AG04449 (cell line): Measurements from ENCODE around the gene CELSR1.

Experiments
- CTCF ChIA-PET: fragments of 350-600 bp; formaldehyde crosslinking; extraction: SDS; loops from one replicate; lab custom pipeline; 2021; ENCODE audit warnings: antibody characterized with exemption; lab: Yijun Ruan, JAX
- POLR2A ChIA-PET: fragments of 400-600, 350-600 bp; formaldehyde crosslinking; extraction: SDS; loops from one replicate; lab custom pipeline; 2020; ENCODE audit warnings: antibody characterized with exemption, inconsistent platforms; lab: Yijun Ruan, JAX
- DNase-seq: peaks from one replicate; pipeline ENCODE4 v3.0.0-alpha.2; 2010; ENCODE audit warnings: low read depth, low spot score
- H3K4me3 ChIP-seq: 2 replicates; pipeline ENCODE4 v1.5.1; 2011; ENCODE audit warnings: low read depth, mild to moderate bottlenecking, control low read depth, low read length
- TF ChIP-seq, protein P1 (sequence below): IDR thresholded peaks from one replicate; pipeline ENCODE4 v1.5.1; 2011; ENCODE audit warnings: mild to moderate bottlenecking, moderate library complexity, low read length, control low read depth, inconsistent platforms; ENCODE audit not compliant: insufficient read depth; ENCODE audit errors: missing control alignments

The CELSR1 gene

DNA sequence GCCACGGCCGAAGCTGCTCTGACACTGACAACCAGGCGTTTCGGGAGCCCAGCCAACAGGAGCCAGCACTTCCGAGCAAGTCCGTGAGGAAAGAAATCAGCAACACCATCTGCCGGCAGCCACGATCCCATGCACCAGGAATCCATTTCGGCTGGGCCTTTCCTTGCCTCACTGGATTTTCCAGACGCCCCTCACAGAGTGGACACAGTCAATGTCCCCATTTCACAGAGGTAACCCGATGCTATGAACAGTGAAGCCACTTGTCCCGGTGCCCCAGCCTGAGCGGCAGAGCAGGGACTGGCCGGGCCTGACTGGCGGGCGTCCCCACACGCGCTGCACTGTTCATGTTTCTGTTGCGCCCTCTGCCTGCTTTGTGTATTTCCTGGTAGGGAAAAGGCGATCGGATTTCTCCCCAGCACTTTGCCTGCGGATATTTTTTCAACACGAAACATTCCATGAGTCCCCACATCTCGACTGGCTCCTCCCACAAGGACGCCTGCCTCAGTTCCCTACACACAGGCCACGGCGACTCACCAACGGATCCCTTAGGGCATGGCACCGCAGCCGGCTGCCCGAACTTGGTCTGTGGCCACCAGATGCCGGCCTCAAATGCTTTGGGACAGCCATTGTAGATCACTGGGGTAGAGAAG lies 146.6 kb downstream of the CELSR1 start:
- DNase-seq = no peak
- ChIA-PET CTCF (interaction anchor here (1.0 to 2.4 kb wide), 5 partner anchors 12 to 396 kb away, joined by 3 to 10 read pairs (median 5); no protein-coding TSS in a partner anchor), POLR2A (no interaction called here)
- TF ChIP-seq, protein P1, sequence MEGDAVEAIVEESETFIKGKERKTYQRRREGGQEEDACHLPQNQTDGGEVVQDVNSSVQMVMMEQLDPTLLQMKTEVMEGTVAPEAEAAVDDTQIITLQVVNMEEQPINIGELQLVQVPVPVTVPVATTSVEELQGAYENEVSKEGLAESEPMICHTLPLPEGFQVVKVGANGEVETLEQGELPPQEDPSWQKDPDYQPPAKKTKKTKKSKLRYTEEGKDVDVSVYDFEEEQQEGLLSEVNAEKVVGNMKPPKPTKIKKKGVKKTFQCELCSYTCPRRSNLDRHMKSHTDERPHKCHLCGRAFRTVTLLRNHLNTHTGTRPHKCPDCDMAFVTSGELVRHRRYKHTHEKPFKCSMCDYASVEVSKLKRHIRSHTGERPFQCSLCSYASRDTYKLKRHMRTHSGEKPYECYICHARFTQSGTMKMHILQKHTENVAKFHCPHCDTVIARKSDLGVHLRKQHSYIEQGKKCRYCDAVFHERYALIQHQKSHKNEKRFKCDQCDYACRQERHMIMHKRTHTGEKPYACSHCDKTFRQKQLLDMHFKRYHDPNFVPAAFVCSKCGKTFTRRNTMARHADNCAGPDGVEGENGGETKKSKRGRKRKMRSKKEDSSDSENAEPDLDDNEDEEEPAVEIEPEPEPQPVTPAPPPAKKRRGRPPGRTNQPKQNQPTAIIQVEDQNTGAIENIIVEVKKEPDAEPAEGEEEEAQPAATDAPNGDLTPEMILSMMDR = peak; percentile 62
- H3K4me3 ChIP-seq = no peak overlapping the region

DNA sequence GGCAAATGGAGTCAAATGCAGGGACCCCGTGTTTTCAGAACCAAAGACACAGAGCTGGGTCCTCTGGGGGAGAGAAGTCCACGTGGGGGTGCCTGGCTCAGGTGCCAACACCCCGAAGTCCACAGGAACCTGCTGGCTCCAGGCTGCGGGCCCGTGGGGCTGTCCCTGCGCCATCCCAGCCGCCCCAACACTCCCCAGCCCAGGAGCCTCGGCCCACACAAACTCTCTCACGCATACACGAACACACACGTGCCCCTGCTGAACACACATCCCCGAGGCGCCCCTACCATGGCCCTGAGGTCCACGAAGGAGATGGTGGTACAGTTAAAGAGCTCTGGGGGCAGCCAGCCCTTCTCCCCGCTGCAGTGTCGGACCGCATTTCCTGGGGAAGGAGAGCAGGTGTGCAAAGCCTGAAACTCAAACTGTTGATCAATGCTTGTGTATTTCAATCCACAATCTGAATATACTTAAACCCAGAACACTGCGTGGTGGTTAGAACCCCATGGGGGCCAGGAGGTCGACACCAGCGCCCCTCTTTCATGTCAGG lies 147.2 kb downstream of the CELSR1 start:
- TF ChIP-seq, protein P1 = no peak
- ChIA-PET CTCF (interaction anchor here (0.7 to 3.8 kb wide), 8 partner anchors 9 to 396 kb away, joined by 3 to 18 read pairs (median 4); no protein-coding TSS in a partner anchor), POLR2A (no interaction called here)
- H3K4me3 ChIP-seq = no peak overlapping the region
- DNase-seq = no peak

DNA sequence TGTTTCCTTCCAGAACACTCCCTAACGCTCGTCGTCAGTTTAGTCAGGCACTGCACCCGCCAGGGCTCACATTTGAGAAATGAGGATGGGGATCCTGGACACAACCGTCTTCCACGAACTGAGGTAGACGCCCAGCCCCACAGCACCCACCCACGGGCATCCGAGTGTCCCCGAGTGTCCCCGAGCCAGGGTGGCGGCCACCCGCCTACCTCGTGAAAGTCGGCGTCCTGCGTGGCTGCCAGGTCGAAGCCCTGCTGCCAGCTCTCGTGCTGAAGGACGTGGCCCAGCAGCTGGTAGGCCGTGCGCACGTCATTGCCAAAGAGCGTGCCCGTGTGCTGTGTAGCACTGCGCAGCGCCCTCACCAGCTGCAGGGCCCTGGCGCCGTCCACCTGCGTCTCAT lies 148.3 kb downstream of the CELSR1 start:
- ChIA-PET POLR2A (no interaction called here), CTCF (interaction anchor here (0.7 to 3.8 kb wide), 4 partner anchors 21 to 267 kb away, joined by 3 to 18 read pairs (median 9); no protein-coding TSS in a partner anchor)
- no peak overlapping the region for H3K4me3 ChIP-seq
- TF ChIP-seq, protein P1 = no peak
- DNase-seq = no peak

DNA sequence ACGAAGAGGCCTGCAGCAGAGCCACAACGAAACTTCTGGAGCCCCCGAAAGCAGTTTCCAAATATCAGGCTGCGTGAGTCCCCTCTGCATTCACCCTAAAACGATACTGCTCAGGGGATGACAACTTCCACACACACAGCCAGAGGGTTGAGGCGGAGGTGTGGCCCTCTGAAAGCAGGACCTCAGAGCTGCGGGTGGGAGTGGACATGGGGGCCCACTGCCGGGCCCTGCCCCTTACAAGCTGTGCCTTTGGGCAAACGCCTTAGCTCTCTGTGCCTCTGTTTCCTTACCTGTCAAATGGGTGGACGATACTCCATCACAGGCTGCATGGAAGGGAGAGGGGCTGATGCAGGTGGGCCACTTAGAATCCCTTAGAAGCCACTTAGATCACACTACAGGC lies 148.8 kb downstream of the CELSR1 start:
- POLR2A ChIA-PET = no interaction called here
- H3K4me3 ChIP-seq = no peak overlapping the region
- DNase-seq = no peak
- TF ChIP-seq, protein P1 = no peak
- CTCF ChIA-PET = interaction anchor here (0.7 to 3.8 kb wide), 4 partner anchors 21 to 266 kb away, joined by 3 to 18 read pairs (median 9); no protein-coding TSS in a partner anchor

DNA sequence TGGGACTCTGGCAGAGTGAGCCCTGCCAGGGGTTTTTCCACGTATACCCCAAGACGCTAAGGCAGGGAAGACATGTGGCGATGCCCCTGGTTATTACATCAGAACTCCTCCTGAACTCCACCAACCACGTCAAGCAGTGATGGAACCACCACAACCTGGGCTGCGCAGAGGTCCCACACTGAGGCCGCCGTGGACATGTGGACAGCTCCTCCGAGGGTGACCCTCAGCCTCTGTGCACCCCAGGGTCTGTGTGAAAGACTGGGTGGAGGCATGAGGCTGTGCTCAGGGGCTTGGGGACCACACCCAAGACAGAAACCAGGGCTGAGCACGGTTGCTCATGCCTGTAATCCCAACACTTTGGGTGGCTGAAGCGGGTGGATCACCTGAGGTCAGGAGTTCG lies 149.7 kb downstream of the CELSR1 start:
- POLR2A ChIA-PET = no interaction called here
- no peak for DNase-seq
- TF ChIP-seq, protein P1 = no peak
- CTCF ChIA-PET = interaction anchor here (3.8 kb wide), 1 partner anchor 20 kb away, joined by 18 read pairs; no protein-coding TSS in a partner anchor
- H3K4me3 ChIP-seq = no peak overlapping the region

DNA sequence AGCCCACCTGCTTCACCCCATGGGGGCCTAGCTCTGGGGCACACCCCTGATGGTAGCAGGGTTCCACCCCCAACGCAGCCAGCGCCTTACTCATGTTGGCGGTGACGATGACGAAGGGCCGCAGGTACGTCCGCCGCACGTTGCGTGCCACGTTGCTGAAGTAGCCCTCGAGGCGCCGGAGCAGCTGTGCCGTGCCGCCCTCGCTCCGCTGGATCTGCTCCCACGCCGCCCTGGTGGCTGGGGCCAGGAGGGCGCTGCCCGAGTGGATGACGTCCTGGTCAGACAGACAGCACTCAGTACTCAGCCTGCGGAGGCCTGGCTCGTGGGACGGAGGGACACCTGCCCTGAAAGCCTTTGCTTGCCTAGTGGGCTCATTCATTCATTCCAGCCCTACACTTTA lies 151.1 kb downstream of the CELSR1 start:
- ChIA-PET POLR2A (no interaction called here), CTCF (interaction anchor here (1.2 to 3.8 kb wide), 2 partner anchors 19 to 30 kb away, joined by 3 to 18 read pairs; no protein-coding TSS in a partner anchor)
- TF ChIP-seq, protein P1 = no peak
- no peak for DNase-seq
- H3K4me3 ChIP-seq = no peak overlapping the region
